Measurements from ENCODE around the gene REXO1. TPM values are rescaled to one million over a fixed set of nuclear protein-coding genes. Genes with fewer than 3 reads are reported as not detected.

REXO1 gene
- total and polyA plus RNA-seq, 9 of the 15 experiments (the other 6 are each of a cell fraction or from before 2014, with no cell fraction given) = 0.04 to 63.3 (median 15.8) TPM

GRCh38 chr19:1848399-1849131, at the start of gene REXO1 (continued):
- TF ChIP-seq REST (IDR thresholded peaks at IDR 0.05; ENCODE audit: borderline replicate concordance) (peak; percentile 49; the same call in 1 of the 2 replicates), REST (CRISPR knock-in tag; IDR thresholded peaks at IDR 0.05; ENCODE audit: low read depth) (peak; percentile 74; the same call in 1 of the 2 replicates), ZBTB33 (CRISPR knock-in tag; IDR thresholded peaks at IDR 0.05) (0 out of 2 replicates have a peak, but pooled peaks have one; percentile 13), ILK (tag; IDR thresholded peaks at IDR 0.05; ENCODE audit: borderline replicate concordance, low read depth) (no peak), CREBBP (IDR thresholded peaks at IDR 0.05; ENCODE audit: low read depth, low read length) (no peak), SP1 (CRISPR knock-in tag; IDR thresholded peaks at IDR 0.05) (peak; percentile 75; the same call in 1 of the 2 replicates), PTBP1 (IDR thresholded peaks at IDR 0.05; ENCODE audit: low read depth, low read length) (no peak), C11orf30 (IDR thresholded peaks at IDR 0.05; ENCODE audit: low read depth) (peak; percentile 99), CGGBP1 (CRISPR knock-in tag; IDR thresholded peaks at IDR 0.05) (no peak), HMGN3 (IDR thresholded peaks at IDR 0.05; ENCODE audit: borderline replicate concordance, extremely low read depth, insufficient read length, low read depth, low read length) (no peak)

Data from K562 (cell line).